Mesendoderm (in vitro differentiated cells): ENCODE results near the gene XKR3. TPM values are rescaled to one million over a fixed set of nuclear protein-coding genes. Genes with fewer than 3 reads are reported as not detected.
"Not testable (repeated sequence)": the region's sequence is repeated elsewhere in the genome, so short reads cannot be mapped to it uniquely, and the experiment has no call there.

Experiments
- DNase-seq: peaks from one replicate; pipeline ENCODE4 v3.0.0; 2013
- H2AK5ac ChIP-seq: 2 replicates; pipeline ENCODE4 v1.6.1; 2013; ENCODE audit warnings: low read length, inconsistent platforms
- H2BK120ac ChIP-seq: 2 replicates; pipeline ENCODE4 v1.6.1; 2013; ENCODE audit warnings: low read depth, mild to moderate bottlenecking, low read length, moderate library complexity, mixed read lengths
- H2BK15ac ChIP-seq: replicated peaks from 2 replicates; pipeline ENCODE4 v1.6.1; 2013; ENCODE audit warnings: low read depth, mild to moderate bottlenecking, moderate library complexity
- H2BK5ac ChIP-seq: 2 replicates; pipeline ENCODE4 v1.6.1; 2013; ENCODE audit warnings: low read length, inconsistent platforms
- H3K18ac ChIP-seq: 2 replicates; pipeline ENCODE4 v1.6.1; 2013; ENCODE audit warnings: mild to moderate bottlenecking, low read length, mixed read lengths
- H3K23ac ChIP-seq: one replicate; pipeline ENCODE4 v1.6.1; 2013; ENCODE audit warnings: low read length
- H3K27ac ChIP-seq: 2 replicates; pipeline ENCODE4 v1.5.1; 2013; ENCODE audit warnings: low read depth, mild to moderate bottlenecking, inconsistent platforms, low read length, moderate library complexity
- H3K27me3 ChIP-seq: 2 replicates; pipeline ENCODE4 v1.6.1; 2013; ENCODE audit warnings: low read length, control low read depth, mild to moderate bottlenecking, inconsistent platforms; ENCODE audit not compliant: insufficient read depth, poor library complexity
- H3K36me3 ChIP-seq: 2 replicates; pipeline ENCODE4 v1.6.1; 2013; ENCODE audit warnings: low read length, inconsistent platforms; ENCODE audit not compliant: control insufficient read depth, insufficient read depth
- H3K4ac ChIP-seq: one replicate; pipeline ENCODE4 v1.6.1; 2013; ENCODE audit warnings: low read depth, mild to moderate bottlenecking, low read length, moderate library complexity
- H3K4me1 ChIP-seq: 2 replicates; pipeline ENCODE4 v1.6.1; 2013; ENCODE audit warnings: low read depth, low read length, inconsistent platforms; ENCODE audit not compliant: control insufficient read depth
- H3K4me2 ChIP-seq: 2 replicates; pipeline ENCODE4 v1.6.1; 2013; ENCODE audit warnings: low read length
- H3K4me3 ChIP-seq: 2 replicates; pipeline ENCODE4 v1.5.1; 2013; ENCODE audit warnings: mild to moderate bottlenecking, low read length
- H3K56ac ChIP-seq: one replicate; pipeline ENCODE4 v1.6.1; 2013; ENCODE audit warnings: low read length
- H3K79me1 ChIP-seq: 2 replicates; pipeline ENCODE4 v1.6.1; 2013; ENCODE audit warnings: low read length, inconsistent platforms
- H3K79me2 ChIP-seq: 2 replicates; pipeline ENCODE4 v1.6.1; 2013; ENCODE audit warnings: mild to moderate bottlenecking, low read length; ENCODE audit not compliant: control insufficient read depth, insufficient read depth
- H3K9ac ChIP-seq: 2 replicates; pipeline ENCODE4 v1.6.1; 2013; ENCODE audit warnings: low read length, inconsistent platforms
- H4K5ac ChIP-seq: one replicate; pipeline ENCODE4 v1.6.1; 2013; ENCODE audit warnings: low read length
- H4K8ac ChIP-seq: one replicate; pipeline ENCODE4 v1.6.1; 2013; ENCODE audit warnings: low read depth, mild to moderate bottlenecking, control low read depth, low read length, moderate library complexity
- WGBS: extraction: QIAGEN DNeasy Blood & Tissue Kit; methylation state at CpG from one replicate; pipeline ENCODE4 v1.1.7; 2013; ENCODE audit warnings: low lambda C conversion rate, missing lambda C conversion rate; ENCODE audit not compliant: insufficient coverage; ENCODE audit errors: extremely low coverage; 5-methylcytosine and 5-hydroxymethylcytosine counted together
- small RNA-seq: library from polyadenylated mRNA; stranded (forward); fragments of <200 nt; extraction: miRNeasy Mini kit (QIAGEN cat#:217004); gene quantifications from one replicate; pipeline ENCODE3, GENCODE V24; 2013; ENCODE audit not compliant: insufficient read depth

Gene XKR3

DNA sequence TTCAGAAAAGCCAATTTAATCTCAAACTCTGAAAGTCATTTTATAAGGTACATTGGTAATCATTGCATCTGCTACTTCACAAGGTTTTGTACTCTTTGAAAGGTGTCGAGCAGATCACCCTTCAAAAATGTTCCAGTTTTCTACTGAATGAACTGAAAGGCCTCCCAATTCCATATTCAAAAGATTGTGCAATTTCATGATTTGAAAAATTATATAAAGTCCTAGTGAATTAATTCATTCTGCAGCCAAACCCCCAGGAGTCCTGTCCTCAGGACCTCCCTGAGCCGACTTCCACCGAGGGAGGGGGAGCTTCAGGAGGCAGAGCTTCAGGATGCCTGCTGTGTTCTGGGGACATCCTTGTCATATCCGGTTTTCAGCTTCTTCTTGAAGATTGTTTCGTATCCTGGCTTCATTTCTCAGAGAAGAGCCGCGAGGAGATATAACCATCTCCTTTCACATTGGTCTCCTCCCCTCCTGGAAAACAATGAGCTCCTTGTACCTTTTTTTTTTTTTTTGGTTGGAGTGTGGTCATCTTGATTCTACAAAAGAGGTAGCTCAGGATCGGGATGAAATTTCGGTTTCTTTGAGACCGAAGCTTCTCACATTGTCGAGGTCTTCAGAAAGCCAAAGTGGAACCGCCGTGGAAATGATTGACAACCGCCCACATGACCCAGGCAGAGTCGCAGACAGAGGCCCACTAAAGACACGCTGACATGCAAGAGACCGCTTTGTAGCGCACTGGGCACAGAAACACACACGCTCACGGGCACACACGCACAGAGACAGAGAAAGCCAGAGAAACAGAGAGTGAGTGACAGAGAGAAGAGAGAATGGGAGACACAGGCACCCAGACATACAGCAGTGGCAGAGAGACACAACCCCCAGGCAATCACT, 77.7 kb downstream of the XKR3 start:
- H3K27me3 ChIP-seq, H3K79me2 ChIP-seq, H3K27ac ChIP-seq, H3K79me1 ChIP-seq, H3K23ac ChIP-seq, H4K8ac ChIP-seq, H3K36me3 ChIP-seq, H4K5ac ChIP-seq, H2AK5ac ChIP-seq, H3K56ac ChIP-seq, H2BK120ac ChIP-seq, H3K4me3 ChIP-seq, H2BK15ac ChIP-seq, H3K4ac ChIP-seq, H3K9ac ChIP-seq, H3K18ac ChIP-seq, H3K4me1 ChIP-seq, H3K4me2 ChIP-seq, H2BK5ac ChIP-seq, DNase-seq: not testable (repeated sequence)
- no CpG with 5 or more reads among the region's 21 CpGs for WGBS

- H3K79me2 ChIP-seq, H4K5ac ChIP-seq, H3K18ac ChIP-seq, H2BK120ac ChIP-seq, H3K4me3 ChIP-seq, H3K36me3 ChIP-seq, H3K4me2 ChIP-seq, H3K4me1 ChIP-seq, H2AK5ac ChIP-seq, H3K56ac ChIP-seq, H3K23ac ChIP-seq, H3K4ac ChIP-seq, H3K27ac ChIP-seq, DNase-seq, H4K8ac ChIP-seq, H3K9ac ChIP-seq, H3K27me3 ChIP-seq, H2BK15ac ChIP-seq, H2BK5ac ChIP-seq, H3K79me1 ChIP-seq: not testable (repeated sequence)
- WGBS = no CpG with 5 or more reads among the region's 1 CpG
Observed at GRCh38 chr22:16734271-16734670, 90.9 kb downstream of the XKR3 start.

Small RNA genes within 50 kb of the gene (small RNA-seq; reads per million reads assigned to genes)
- gene GPM6BP3 = not detected
